Spleen (tissue), 7 donors: ENCODE data around the gene IL10.
"Not testable (repeated sequence)": the region's sequence is repeated elsewhere in the genome, so short reads cannot be mapped to it uniquely, and the experiment has no call there.

ENCODE experiments used
- POLR2A ChIP-seq, 3 donors: fragments of 450-650 bp; IDR thresholded peaks; one replicate each; pipeline ENCODE4 v1.5.1; 2017; ENCODE audit warnings: antibody characterized with exemption in 3 of 3, mild to moderate bottlenecking in 1 of 3
- POLR2AphosphoS5 ChIP-seq, 3 donors: sonication (generic); formaldehyde crosslinking; IDR thresholded peaks; one replicate each; pipeline ENCODE4 v1.5.1; 2017; ENCODE audit warnings: antibody characterized with exemption in 3 of 3
- TF ChIP-seq, protein P1 (sequence below), 11 experiments: fragments of 200-600 bp in 7 of 11; fragments of 450-650 bp in 4 of 11; sonication (generic) in 4 of 11; IDR thresholded peaks in 8 of 11; conservative IDR thresholded peaks in 3 of 11; 1 replicate in 7 of 11; 2 replicates in 4 of 11; pipeline versions ENCODE4 v1.4.0 to v1.8.0; 2016 to 2021; ENCODE audit warnings: antibody characterized with exemption in 11 of 11, inconsistent platforms in 4 of 11, mild to moderate bottlenecking in 1 of 11
- donor health status: DM: no; HTN: no; CAD: no; lungs with moderate emphysema.
- donor health status: DM: no; HTN: no; CAD: no.
- donor health status: DM: no; HTN: no; CAD: no.

DNA sequence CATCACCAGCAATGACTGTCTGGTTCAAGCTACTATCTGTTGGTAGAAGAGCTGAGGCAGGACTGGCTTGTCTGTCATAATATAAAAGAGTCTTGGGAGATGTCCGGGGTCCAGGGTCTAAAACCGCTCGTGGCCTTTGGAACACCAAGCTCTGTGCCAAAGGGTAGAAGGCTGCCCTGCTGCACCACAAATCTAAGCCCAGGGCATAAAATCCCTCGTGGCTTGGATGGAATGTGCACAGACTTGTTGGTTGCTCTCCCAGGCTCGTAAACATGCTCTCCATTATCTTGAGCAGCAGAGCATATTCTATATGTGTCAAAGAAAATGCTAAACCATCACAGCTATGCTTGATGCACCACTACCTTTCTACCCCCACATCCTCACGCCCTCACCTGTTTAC lies 6.6 kb upstream of the IL10 start:
- TF ChIP-seq, protein P1, sequence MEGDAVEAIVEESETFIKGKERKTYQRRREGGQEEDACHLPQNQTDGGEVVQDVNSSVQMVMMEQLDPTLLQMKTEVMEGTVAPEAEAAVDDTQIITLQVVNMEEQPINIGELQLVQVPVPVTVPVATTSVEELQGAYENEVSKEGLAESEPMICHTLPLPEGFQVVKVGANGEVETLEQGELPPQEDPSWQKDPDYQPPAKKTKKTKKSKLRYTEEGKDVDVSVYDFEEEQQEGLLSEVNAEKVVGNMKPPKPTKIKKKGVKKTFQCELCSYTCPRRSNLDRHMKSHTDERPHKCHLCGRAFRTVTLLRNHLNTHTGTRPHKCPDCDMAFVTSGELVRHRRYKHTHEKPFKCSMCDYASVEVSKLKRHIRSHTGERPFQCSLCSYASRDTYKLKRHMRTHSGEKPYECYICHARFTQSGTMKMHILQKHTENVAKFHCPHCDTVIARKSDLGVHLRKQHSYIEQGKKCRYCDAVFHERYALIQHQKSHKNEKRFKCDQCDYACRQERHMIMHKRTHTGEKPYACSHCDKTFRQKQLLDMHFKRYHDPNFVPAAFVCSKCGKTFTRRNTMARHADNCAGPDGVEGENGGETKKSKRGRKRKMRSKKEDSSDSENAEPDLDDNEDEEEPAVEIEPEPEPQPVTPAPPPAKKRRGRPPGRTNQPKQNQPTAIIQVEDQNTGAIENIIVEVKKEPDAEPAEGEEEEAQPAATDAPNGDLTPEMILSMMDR (IDR thresholded peaks at IDR 0.05 in 8 of 11, conservative IDR thresholded peaks at IDR 0.05 in 3 of 11), result not testable (repeated sequence)
- not testable (repeated sequence) for TF ChIP-seq POLR2AphosphoS5, POLR2A (IDR thresholded peaks at IDR 0.05)
